ENCODE data around the gene CLSTN3.

DNA sequence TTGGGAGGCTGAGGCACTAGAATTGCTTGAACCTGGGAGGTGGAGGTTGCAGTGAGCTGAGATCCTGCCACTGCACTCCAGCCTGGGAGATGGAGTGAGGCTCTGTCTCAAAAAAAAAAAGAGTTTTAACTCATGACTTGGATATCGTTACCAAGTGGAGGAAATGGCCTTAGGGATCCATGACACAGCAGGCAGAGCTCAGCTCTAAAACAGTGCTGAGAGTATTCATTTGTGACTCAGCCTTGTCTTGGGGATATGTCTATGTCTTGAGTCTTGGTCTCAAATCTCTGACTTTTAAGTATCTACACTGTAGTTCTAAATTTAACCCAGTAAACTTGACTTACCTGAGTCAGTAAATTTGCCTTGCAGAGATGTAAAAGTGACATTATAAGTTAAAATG lies 50.5 kb downstream of the CLSTN3 start:
- TF ChIP-seq, protein P1, sequence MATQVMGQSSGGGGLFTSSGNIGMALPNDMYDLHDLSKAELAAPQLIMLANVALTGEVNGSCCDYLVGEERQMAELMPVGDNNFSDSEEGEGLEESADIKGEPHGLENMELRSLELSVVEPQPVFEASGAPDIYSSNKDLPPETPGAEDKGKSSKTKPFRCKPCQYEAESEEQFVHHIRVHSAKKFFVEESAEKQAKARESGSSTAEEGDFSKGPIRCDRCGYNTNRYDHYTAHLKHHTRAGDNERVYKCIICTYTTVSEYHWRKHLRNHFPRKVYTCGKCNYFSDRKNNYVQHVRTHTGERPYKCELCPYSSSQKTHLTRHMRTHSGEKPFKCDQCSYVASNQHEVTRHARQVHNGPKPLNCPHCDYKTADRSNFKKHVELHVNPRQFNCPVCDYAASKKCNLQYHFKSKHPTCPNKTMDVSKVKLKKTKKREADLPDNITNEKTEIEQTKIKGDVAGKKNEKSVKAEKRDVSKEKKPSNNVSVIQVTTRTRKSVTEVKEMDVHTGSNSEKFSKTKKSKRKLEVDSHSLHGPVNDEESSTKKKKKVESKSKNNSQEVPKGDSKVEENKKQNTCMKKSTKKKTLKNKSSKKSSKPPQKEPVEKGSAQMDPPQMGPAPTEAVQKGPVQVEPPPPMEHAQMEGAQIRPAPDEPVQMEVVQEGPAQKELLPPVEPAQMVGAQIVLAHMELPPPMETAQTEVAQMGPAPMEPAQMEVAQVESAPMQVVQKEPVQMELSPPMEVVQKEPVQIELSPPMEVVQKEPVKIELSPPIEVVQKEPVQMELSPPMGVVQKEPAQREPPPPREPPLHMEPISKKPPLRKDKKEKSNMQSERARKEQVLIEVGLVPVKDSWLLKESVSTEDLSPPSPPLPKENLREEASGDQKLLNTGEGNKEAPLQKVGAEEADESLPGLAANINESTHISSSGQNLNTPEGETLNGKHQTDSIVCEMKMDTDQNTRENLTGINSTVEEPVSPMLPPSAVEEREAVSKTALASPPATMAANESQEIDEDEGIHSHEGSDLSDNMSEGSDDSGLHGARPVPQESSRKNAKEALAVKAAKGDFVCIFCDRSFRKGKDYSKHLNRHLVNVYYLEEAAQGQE (IDR thresholded peaks at IDR 0.05; ENCODE audit: insufficient read depth in 1 of 2, low read depth in 2 of 2, low read length in 2 of 2): no peak
- TF ChIP-seq TAF1 (IDR thresholded peaks at IDR 0.05; ENCODE audit: borderline replicate concordance, insufficient read depth, low read length): no peak

Data from PFSK-1 (cell line).